Progenitor cell of endocrine pancreas (in vitro differentiated cells): Measurements from ENCODE around the gene SPAG4. TPM values are rescaled to one million over a fixed set of nuclear protein-coding genes. Genes with fewer than 3 reads are reported as not detected.

Experiments used
- DNase-seq: peaks from one replicate; pipeline ENCODE4 v3.0.0; 2021; ENCODE audit warnings: low spot score; ENCODE audit not compliant: unreplicated experiment
- H3K27ac Mint-ChIP-seq: 2 replicates; pipeline ENCODE4 v1.8.0; 2021; ENCODE audit warnings: mild to moderate bottlenecking, moderate library complexity, mixed read lengths
- H3K27me3 Mint-ChIP-seq: 2 replicates; pipeline ENCODE4 v1.8.0; 2021; ENCODE audit warnings: mixed read lengths
- H3K36me3 Mint-ChIP-seq: 2 replicates; pipeline ENCODE4 v1.8.0; 2022; ENCODE audit warnings: mixed read lengths; ENCODE audit not compliant: insufficient read depth
- H3K4me1 Mint-ChIP-seq: 2 replicates; pipeline ENCODE4 v1.8.0; 2021; ENCODE audit warnings: low read depth, mixed read lengths
- H3K4me3 Mint-ChIP-seq: 2 replicates; pipeline ENCODE4 v1.8.0; 2021; ENCODE audit warnings: low read depth, mild to moderate bottlenecking, moderate library complexity, mixed read lengths
- H3K9me3 Mint-ChIP-seq: 2 replicates; pipeline ENCODE4 v1.8.0; 2021; ENCODE audit warnings: low read depth, mixed read lengths
- total RNA-seq: library from RNA; stranded (reverse); gene quantifications from 2 replicates; pipeline ENCODE4 v1.2.1, GENCODE V29; 2021
- TF ChIP-seq, protein P1 (sequence below): fragments of 200-600 bp; sonication (generic); IDR thresholded peaks from one replicate; pipeline ENCODE4 v1.5.0; 2021; ENCODE audit warnings: antibody characterized with exemption, mild to moderate bottlenecking; ENCODE audit not compliant: unreplicated experiment

SPAG4 gene
- total RNA-seq, 1 donor from 2014 or later: 1.1 TPM

DNA sequence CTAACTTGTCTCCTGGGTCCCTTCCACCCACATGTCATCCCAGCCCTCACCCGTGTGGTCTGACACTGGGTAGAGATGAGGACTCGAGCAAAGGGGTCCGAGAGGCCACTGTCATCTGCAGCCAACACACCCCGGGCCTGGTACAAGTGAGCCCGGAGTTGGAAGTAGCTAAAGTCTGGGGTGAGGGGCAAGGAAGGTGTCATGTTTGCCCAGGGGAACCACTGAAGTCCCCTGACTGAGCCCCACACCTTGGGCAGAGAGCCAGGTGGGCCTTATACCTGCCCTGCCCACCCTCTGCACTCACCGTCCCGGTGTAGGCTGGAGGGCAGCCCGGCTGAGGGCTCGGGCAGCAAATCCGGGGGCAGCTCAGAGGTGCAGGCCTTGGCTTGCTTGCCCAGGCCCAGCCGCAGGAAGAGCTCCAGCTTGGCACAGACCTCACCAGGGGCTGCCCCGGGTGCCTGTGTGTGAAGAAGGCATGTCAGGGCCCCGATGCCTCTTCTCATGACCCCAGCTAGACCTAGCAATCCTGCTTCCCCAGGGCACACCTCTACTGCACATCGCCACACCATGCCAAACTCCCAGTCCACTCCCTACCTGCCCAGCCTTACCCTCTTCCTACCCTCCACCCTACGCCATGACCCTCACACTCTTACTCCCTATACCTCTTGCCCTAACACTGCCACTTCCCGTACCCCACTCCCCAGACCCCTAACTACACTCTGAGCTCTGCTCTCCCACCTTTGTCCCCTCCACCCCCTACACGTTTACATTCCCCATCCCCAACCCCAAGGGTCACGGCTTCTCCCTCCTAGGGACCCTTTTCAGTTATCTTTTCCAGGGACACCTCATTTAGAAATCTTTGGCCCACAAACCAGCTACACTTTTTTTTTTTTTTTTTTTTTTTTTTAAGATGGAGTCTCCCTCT, 31.7 kb upstream of the SPAG4 start:
- H3K4me3 Mint-ChIP-seq: no peak overlapping the region
- no peaks in the 10 kb centered on the region for H3K9me3 Mint-ChIP-seq
- TF ChIP-seq, protein P1, sequence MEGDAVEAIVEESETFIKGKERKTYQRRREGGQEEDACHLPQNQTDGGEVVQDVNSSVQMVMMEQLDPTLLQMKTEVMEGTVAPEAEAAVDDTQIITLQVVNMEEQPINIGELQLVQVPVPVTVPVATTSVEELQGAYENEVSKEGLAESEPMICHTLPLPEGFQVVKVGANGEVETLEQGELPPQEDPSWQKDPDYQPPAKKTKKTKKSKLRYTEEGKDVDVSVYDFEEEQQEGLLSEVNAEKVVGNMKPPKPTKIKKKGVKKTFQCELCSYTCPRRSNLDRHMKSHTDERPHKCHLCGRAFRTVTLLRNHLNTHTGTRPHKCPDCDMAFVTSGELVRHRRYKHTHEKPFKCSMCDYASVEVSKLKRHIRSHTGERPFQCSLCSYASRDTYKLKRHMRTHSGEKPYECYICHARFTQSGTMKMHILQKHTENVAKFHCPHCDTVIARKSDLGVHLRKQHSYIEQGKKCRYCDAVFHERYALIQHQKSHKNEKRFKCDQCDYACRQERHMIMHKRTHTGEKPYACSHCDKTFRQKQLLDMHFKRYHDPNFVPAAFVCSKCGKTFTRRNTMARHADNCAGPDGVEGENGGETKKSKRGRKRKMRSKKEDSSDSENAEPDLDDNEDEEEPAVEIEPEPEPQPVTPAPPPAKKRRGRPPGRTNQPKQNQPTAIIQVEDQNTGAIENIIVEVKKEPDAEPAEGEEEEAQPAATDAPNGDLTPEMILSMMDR: no peak
- no peak overlapping the region for H3K27ac Mint-ChIP-seq
- no peaks in the 10 kb centered on the region for H3K36me3 Mint-ChIP-seq
- DNase-seq: no peak
- no peaks in the 10 kb centered on the region for H3K4me1 Mint-ChIP-seq
- H3K27me3 Mint-ChIP-seq: no peaks in the 10 kb centered on the region

DNA sequence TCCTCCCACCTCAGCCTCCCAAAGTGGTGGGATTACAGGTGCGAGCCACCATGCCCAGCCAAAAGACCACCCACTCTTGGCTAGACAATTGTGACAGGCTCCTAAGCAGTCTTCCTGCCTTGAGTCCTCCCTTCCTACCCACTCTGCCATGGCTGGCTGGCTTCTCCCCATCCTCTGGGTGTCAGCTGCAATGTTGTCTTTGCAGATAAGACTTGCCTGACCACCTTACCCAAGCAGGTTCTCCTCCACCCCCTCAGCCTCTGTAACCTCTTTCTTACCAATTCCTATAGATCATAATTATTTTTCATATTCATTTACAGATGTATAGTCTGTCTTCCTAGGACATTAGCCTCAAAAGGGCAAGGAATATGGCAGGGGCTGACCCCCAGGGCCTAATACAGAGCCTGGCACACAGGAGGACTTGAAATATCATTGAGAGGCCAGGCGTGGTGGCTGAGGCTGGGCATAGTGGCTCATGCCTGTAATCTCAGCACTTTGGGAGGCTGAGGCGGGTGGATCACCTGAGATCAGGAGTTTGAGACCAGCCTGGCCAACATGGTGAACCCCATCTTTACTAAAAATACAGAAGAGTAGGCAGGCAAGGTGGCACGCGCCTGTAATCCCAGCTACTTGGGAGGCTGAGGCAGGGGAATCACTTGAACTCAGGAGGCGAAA, 28.7 kb upstream of the SPAG4 start:
- Mint-ChIP-seq H3K4me3 (no peak overlapping the region), H3K27me3 (peaks cover 3% of the 10 kb centered on the region), H3K27ac (no peak overlapping the region), H3K9me3 (no peaks in the 10 kb centered on the region), H3K4me1 (no peaks in the 10 kb centered on the region), H3K36me3 (no peaks in the 10 kb centered on the region)
- DNase-seq: no peak
- TF ChIP-seq, protein P1: no peak

DNA sequence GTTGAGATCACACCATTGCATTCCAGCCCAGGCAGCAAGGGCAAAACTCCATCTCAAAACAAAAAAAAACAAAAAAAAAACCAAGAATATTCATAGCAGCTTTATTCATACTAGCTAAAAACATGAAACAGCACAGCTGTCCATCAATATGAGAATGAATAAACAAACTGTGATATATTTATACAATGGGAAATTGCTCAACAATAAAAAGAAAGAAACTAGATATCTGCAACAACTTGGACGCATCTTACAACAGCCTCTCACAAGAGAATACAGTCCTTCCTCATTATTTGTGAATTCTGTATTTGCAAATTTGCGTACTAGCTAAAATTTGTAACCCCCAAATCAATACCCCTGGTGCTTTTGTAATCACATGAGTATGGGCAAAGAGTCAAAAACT, 28.2 kb upstream of the SPAG4 start:
- H3K9me3 Mint-ChIP-seq: no peaks in the 10 kb centered on the region
- DNase-seq: no peak
- H3K4me3 Mint-ChIP-seq: no peak overlapping the region
- H3K36me3 Mint-ChIP-seq: no peaks in the 10 kb centered on the region
- H3K27ac Mint-ChIP-seq: no peak overlapping the region
- H3K27me3 Mint-ChIP-seq: peaks cover 6% of the 10 kb centered on the region
- TF ChIP-seq, protein P1: no peak
- H3K4me1 Mint-ChIP-seq: no peaks in the 10 kb centered on the region

DNA sequence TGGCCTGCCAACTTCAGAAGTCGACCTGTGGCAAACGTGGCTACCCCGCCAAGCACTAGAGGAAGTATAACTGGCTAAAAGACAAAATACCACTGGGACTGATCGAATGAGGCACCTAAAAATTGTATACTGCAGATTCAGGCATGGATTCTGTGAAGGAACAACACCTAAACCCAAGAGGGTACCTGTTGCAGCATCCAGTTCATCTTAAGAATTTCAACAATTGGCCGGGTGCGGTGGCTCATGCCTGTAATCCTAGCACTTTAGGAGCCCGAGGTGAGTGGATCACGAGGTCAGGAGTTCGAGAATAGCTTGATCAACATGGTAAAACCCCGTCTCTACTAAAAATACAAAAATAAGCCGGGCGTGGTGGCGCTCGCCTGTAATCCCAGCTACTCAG, 27.2 kb upstream of the SPAG4 start:
- Mint-ChIP-seq H3K9me3 (no peaks in the 10 kb centered on the region), H3K4me1 (no peaks in the 10 kb centered on the region)

More for the DNA sequence above, 27.2 kb upstream of the SPAG4 start:
- Mint-ChIP-seq H3K36me3 (no peaks in the 10 kb centered on the region), H3K27ac (no peak overlapping the region), H3K27me3 (peaks cover 7% of the 10 kb centered on the region), H3K4me3 (no peak overlapping the region)
- TF ChIP-seq, protein P1: no peak
- no peak for DNase-seq
